GM18870 (cell line): ENCODE data around the gene C22orf31.
"Not testable (repeated sequence)": the region's sequence is repeated elsewhere in the genome, so short reads cannot be mapped to it uniquely, and the experiment has no call there.

Experiments used
- ATAC-seq: cut with Tn5 transposase; IDR thresholded peaks from one replicate; pipeline ENCODE4 v1.9.1; 2021; ENCODE audit warnings: moderate library complexity; ENCODE audit not compliant: unreplicated experiment

Gene C22orf31

GRCh38 chr22:29055192-29055830 is 6.3 kb downstream of the C22orf31 start:
- no peak for ATAC-seq

GRCh38 chr22:29054251-29054767 is 7.3 kb downstream of the C22orf31 start:
- ATAC-seq = no peak

GRCh38 chr22:29053048-29053702 is 8.5 kb downstream of the C22orf31 start:
- no peak for ATAC-seq

GRCh38 chr22:29050457-29050856 is 11.2 kb downstream of the C22orf31 start:
- ATAC-seq = no peak

- ATAC-seq = no peak
Observed at GRCh38 chr22:29049655-29050263, 11.9 kb downstream of the C22orf31 start.

GRCh38 chr22:29048822-29049654 is 12.6 kb downstream of the C22orf31 start:
- ATAC-seq = no peak

- no peak for ATAC-seq
Observed at GRCh38 chr22:29044657-29045176, 16.9 kb downstream of the C22orf31 start.

GRCh38 chr22:29043906-29044575 is 17.6 kb downstream of the C22orf31 start:
- no peak for ATAC-seq

GRCh38 chr22:29041408-29041807 is 20.2 kb downstream of the C22orf31 start:
- ATAC-seq = no peak

- ATAC-seq = no peak
Observed at GRCh38 chr22:29040385-29041275, 21.0 kb downstream of the C22orf31 start.

GRCh38 chr22:29039684-29040083 is 21.9 kb downstream of the C22orf31 start:
- ATAC-seq = not testable (repeated sequence)

- ATAC-seq = no peak
Observed at GRCh38 chr22:29039148-29039547, 22.5 kb downstream of the C22orf31 start.

GRCh38 chr22:29037340-29037932 is 24.2 kb downstream of the C22orf31 start:
- no peak for ATAC-seq

GRCh38 chr22:29032584-29032983 is 29.0 kb downstream of the C22orf31 start:
- no peak for ATAC-seq

- no peak for ATAC-seq
Observed at GRCh38 chr22:29032014-29032475, 29.6 kb downstream of the C22orf31 start.

- no peak for ATAC-seq
Observed at GRCh38 chr22:29031227-29032011, 30.2 kb downstream of the C22orf31 start.

GRCh38 chr22:29030618-29031226 is 30.9 kb downstream of the C22orf31 start:
- ATAC-seq = no peak
